Vagina (tissue), 2 donors: ENCODE data around the gene PEMT.

Experiments
- POLR2AphosphoS5 ChIP-seq, 2 donors: sonication (generic); formaldehyde crosslinking; IDR thresholded peaks; one replicate each; pipeline ENCODE4 v1.9.0; 2017; ENCODE audit warnings: antibody characterized with exemption in 2 of 2, mild to moderate bottlenecking in 2 of 2, low read depth in 1 of 2; ENCODE audit not compliant: insufficient read depth in 1 of 2
- TF ChIP-seq, protein P1 (sequence below), 3 experiments: fragments of 450-650 bp in 2 of 3; fragments of 200-600 bp in 1 of 3; sonication (generic) in 1 of 3; IDR thresholded peaks; one replicate each; pipeline ENCODE4 v1.5.1; 2017 to 2019; ENCODE audit warnings: antibody characterized with exemption in 3 of 3, mild to moderate bottlenecking in 2 of 3, moderate library complexity in 2 of 3

GRCh38 chr17:17581509-17581908 lies 10.0 kb downstream of the PEMT start:
- TF ChIP-seq POLR2AphosphoS5 (IDR thresholded peaks at IDR 0.05; ENCODE audit: insufficient read depth in 1 of 2, low read depth in 1 of 2) = no peak
- TF ChIP-seq, protein P1, sequence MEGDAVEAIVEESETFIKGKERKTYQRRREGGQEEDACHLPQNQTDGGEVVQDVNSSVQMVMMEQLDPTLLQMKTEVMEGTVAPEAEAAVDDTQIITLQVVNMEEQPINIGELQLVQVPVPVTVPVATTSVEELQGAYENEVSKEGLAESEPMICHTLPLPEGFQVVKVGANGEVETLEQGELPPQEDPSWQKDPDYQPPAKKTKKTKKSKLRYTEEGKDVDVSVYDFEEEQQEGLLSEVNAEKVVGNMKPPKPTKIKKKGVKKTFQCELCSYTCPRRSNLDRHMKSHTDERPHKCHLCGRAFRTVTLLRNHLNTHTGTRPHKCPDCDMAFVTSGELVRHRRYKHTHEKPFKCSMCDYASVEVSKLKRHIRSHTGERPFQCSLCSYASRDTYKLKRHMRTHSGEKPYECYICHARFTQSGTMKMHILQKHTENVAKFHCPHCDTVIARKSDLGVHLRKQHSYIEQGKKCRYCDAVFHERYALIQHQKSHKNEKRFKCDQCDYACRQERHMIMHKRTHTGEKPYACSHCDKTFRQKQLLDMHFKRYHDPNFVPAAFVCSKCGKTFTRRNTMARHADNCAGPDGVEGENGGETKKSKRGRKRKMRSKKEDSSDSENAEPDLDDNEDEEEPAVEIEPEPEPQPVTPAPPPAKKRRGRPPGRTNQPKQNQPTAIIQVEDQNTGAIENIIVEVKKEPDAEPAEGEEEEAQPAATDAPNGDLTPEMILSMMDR (IDR thresholded peaks at IDR 0.05) = no peak
